Left kidney (tissue), 2 donors: ENCODE data around the gene ZDHHC24. TPM values are rescaled to one million over a fixed set of nuclear protein-coding genes. Genes with fewer than 3 reads are reported as not detected.
"Not testable (repeated sequence)": the region's sequence is repeated elsewhere in the genome, so short reads cannot be mapped to it uniquely, and the experiment has no call there.

Source experiments
- DNase-seq: peaks from one replicate; pipeline ENCODE4 v3.0.0-alpha.2; 2013
- polyA plus RNA-seq: library from polyadenylated mRNA; unstranded; fragments of 120-200 nt; gene quantifications from one replicate; pipeline ENCODE4 v1.2.1, GENCODE V29; 2013; ENCODE audit not compliant: insufficient read length

ZDHHC24 gene
- polyA plus RNA-seq, 1 donor: 8.4 TPM

GRCh38 chr11:66547662-66548009, 1.8 kb upstream of the ZDHHC24 start:
- no peak for DNase-seq

- no peak for DNase-seq
Observed at GRCh38 chr11:66546966-66547661, 1.3 kb upstream of the ZDHHC24 start.

- DNase-seq: no peak
Observed at GRCh38 chr11:66546368-66546965, 619 bp upstream of the ZDHHC24 start, which contains the start of gene ACTN3. Gene ACTN3 (plus strand): TSS chr11:66546903. CDS start chr11:66546938, 35 bp downstream.

- DNase-seq: not testable (repeated sequence)
Observed at GRCh38 chr11:66544952-66545351, 896 bp downstream of the ZDHHC24 start.

DNA sequence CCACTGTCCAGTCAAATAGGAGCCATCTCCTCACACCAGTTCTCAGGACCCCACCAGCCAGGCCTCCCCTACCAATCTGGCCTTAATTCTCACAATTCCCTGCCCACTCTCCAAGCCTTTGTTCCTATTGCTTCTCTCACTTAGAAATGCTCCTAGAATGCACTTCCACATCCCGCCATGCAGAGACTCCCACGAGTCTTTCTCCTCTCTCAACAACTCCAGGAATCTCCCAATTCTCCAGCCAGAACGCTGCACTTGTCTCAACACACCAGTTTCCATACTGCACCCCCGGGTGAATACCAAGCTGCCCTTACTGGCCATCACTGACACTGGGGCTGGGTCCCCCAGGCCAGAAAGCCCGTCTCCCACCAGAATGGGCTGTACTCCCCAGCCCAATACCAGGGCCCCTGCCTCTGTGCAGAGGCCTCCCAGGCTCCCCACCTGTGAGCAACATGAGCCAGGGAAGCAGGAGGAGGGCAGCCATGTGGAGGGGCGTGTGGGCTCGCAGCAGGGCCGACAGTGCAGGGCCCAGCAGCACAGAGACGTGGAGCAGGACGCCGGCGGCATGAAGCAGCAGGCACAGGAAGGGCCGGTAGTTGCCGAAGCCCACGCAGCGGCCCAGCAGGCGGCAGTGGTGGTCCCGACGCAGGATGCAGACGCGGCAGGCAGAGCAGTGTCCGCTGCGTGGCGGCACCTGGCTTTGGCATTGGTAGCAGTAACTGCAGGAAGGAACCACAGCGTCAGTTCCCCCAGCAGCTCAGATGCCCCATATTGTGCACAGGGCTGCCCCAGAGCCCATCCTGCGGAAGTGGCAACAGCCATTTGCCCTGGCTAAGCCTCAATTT, 2.4 kb downstream of the ZDHHC24 start:
- DNase-seq: peak; percentile 59

- DNase-seq: no peak
Observed at GRCh38 chr11:66542362-66542761, 3.5 kb downstream of the ZDHHC24 start.

DNA sequence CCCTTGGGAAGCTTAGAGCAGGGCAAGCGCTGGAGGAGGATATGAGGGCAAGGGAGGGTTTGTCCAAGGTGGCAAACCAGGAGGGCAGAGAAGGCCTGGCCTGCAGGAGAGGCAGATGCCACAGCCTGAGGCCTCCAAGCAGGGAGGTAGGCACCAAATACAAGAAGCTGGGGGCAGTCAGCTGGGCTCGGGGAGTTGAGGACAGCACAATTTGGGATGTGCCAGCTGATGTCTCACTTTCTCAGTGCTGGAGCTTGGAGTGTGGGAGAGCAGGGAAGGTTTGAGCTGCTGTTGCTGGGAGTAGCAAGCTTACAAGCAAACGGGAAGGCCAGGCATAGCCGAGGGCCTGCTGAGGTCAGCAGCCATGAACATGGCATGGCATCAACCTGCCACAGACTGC, 4.0 kb downstream of the ZDHHC24 start:
- no peak for DNase-seq

DNA sequence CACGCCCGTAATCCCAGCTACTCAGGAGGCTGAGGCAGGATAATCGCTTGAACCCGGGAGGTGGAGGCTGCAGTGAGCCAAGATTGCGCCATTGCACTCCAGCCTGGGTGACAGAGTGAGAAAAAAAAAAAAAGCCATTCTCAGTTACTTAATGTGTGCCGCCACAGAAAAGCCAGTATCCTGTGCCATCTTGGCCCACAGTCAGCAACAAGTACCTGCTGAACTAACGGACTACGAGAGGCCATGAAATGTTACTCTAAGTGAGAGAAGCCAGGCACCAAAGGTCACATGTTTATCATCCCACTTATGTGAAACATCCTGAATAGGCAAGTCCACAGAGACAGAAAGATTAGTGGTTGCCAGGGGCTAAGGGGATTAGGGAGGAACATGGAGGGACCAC, 5.2 kb downstream of the ZDHHC24 start:
- not testable (repeated sequence) for DNase-seq

- no peak for DNase-seq
Observed at GRCh38 chr11:66539870-66540213, 6.0 kb downstream of the ZDHHC24 start.

DNA sequence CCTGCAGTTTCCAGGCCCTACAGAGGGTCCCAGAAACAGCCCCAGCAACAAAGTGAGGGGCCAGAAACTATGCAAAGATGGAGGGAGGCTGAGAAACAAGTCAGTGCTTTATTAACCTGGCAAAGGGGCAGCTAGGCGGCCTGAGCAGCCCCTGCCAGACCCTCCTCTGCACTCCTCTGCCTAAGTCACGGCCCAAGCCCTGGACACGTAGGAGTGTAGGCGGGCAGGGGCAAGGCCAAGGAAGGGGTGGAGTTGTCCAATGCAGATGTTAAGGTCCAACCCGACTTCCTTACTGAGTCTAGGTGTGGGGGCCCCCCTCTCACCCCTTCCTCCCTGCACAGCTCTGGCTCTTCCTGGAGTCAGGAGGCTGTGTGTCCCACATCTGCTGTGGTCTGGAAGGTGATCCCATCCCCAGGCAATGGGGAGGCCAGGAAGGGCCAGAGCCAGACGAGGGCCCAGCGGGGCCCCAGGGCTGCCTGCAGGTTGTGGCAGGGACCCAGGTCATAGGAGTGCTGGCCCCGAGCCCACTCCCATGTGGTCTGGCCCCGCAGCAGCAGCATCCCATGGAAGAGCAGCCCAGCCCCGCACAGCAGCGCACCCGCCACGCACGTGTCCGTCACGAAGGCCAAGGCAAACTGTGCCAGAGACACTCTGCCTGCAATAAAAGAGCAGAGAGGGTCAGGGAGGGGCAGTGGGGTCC, 6.5 kb downstream of the ZDHHC24 start:
- DNase-seq: no peak

GRCh38 chr11:66532784-66533183, 13.1 kb downstream of the ZDHHC24 start:
- no peak for DNase-seq

GRCh38 chr11:66531841-66532240, 14.0 kb downstream of the ZDHHC24 start:
- no peak for DNase-seq

- DNase-seq: no peak
Observed at GRCh38 chr11:66530927-66531709, 14.7 kb downstream of the ZDHHC24 start.

- DNase-seq: no peak
Observed at GRCh38 chr11:66529655-66530054, 16.2 kb downstream of the ZDHHC24 start.

- DNase-seq: no peak
Observed at GRCh38 chr11:66529069-66529468, 16.8 kb downstream of the ZDHHC24 start.

DNA sequence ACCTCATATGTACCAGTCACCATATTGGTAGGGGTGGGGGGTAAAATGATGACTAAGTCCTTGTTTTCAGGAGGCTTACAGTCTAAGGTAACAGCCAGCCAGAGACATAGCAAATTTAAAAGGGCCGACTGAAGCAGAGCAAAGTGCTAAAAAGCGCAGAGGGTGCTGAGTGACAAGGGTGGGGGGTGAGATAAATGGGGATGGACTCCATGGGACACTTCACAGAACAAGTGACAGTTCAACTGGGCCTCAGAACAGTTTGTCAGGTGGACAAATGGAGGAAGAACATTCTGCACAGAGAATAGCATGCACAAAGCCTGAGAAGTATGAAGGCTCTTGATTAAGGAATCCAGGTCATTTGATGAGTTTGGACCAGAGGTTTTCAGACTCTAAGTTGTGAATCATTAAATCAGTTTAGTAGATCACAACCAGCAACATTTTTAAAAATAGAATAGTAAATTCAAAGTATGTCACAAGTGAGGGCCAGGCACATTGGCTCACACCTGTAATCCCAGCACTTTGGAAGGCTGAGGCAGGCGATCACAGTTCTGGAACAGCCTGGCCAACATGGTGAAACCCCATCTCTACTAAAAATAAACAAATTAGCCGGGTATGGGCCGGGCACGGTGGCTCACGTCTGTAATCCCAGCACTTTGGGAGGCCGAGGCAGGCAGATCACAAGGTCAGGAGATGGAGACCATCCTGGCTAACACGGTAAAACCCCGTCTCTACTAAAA, 21.4 kb downstream of the ZDHHC24 start:
- DNase-seq: no peak

- no peak for DNase-seq
Observed at GRCh38 chr11:66523611-66524010, 22.2 kb downstream of the ZDHHC24 start.

DNA sequence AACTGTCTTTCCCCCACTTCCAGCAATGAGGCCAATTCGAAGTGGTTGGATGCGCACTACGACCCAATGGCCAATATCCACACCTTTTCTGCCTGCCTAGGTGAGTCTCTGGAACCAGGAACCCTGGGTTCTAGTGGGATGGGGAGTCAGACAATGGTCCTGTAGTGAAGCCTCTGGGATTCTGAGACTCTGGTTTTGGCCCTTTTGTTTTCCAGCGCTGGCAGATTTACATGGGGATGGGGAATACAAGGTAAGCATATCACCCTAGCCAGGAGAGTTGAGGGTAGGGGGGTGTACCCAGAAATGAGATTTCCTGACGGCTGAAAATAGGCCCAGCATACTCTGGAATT, 34.9 kb downstream of the ZDHHC24 start:
- DNase-seq: no peak

GRCh38 chr11:66510271-66510989, 35.4 kb downstream of the ZDHHC24 start, which contains the start of gene BBS1:
Gene BBS1 (plus strand): TSS chr11:66510635. CDS start chr11:66510660, 25 bp downstream.
- DNase-seq: peak; percentile 81

GRCh38 chr11:66509131-66509561, 36.7 kb downstream of the ZDHHC24 start:
- DNase-seq: no peak
